GM12873 (cell line): ENCODE data around the gene ADORA2B.

ENCODE experiments used
- CTCF ChIP-seq: IDR thresholded peaks from 2 replicates; pipeline ENCODE4 v1.5.1; 2012; ENCODE audit warnings: low read depth, mild to moderate bottlenecking, moderate library complexity, low read length, control low read depth; ENCODE audit not compliant: insufficient read depth; ENCODE audit errors: missing control alignments

ADORA2B gene

DNA sequence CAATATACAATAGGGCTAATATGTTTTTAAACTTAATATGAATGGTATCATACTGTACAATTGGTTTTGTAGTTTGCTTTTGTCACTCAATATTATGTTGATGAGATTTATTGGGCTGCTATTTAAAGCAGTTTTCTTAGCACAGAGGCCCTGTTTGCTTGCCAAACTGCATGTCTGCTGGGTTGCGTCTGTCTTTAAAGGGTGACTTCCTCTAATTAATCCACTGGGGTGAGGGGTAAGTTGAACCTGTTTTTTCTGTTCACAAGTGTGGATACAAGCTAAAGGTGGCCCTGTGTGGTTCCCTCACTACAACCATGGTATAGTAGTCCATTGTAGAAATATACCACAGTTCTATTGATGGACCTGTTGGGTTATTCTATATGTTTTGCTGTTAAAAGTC lies 74.4 kb downstream of the ADORA2B start:
- no peak for TF ChIP-seq CTCF

GRCh38 chr17:16023881-16024280 lies 79.0 kb downstream of the ADORA2B start:
- no peak for TF ChIP-seq CTCF

DNA sequence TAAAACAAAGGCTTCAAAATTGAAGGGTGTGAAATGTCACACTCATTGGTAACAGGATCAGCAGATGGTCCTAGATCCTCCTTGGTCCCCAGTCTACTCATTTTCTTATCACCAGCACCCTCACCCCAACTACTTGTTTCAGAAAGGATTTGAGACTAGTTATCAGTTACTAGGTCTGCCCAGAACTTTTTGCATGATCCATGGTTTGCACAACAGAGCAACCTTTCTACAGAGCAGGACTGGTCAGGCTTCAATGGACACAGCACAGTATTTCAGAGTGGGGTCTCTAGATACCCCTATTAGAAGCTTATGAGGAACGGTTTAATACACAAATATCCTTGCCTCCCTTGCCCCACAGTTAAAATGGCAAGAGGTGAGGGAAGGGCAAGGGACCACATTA lies 80.3 kb downstream of the ADORA2B start:
- TF ChIP-seq CTCF = no peak
